Measurements from ENCODE around the gene CFAP45. TPM values are rescaled to one million over a fixed set of nuclear protein-coding genes. Genes with fewer than 3 reads are reported as not detected.

Gene CFAP45
- total RNA-seq, 1 donor from 2014 or later, result not detected

GRCh38 chr1:159942632-159943277 lies 42.8 kb upstream of the CFAP45 start:
- H3K36me3 ChIP-seq (ENCODE audit: control insufficient read depth in 3 of 3, insufficient read depth in 3 of 3, low read length in 3 of 3), result no peaks in the 10 kb centered on the region
- H3K27me3 ChIP-seq (ENCODE audit: control insufficient read depth in 3 of 3, insufficient read depth in 3 of 3, low read length in 3 of 3), result peaks cover 31 to 44% (median 35%) of the 10 kb centered on the region in 3 donors
- H3K9ac ChIP-seq (ENCODE audit: low read depth in 1 of 3, low read length in 3 of 3), result no peak overlapping the region
- peaks cover 10 to 11% (median 11%) of the 10 kb centered on the region in 3 donors for H3K4me1 ChIP-seq (ENCODE audit: control insufficient read depth in 3 of 3, insufficient read depth in 3 of 3, low read length in 3 of 3)
- H3K27ac ChIP-seq (ENCODE audit: low read depth, low read length), result no peak overlapping the region
- no peak overlapping the region for H3K4me3 ChIP-seq (ENCODE audit: low read length in 3 of 3)
- no peaks in the 10 kb centered on the region for H3K9me3 ChIP-seq (ENCODE audit: control insufficient read depth in 3 of 3, low read length in 3 of 3)

- Histone ChIP-seq H3K9ac (ENCODE audit: low read depth in 1 of 3, low read length in 3 of 3) (no peak overlapping the region), H3K27me3 (ENCODE audit: control insufficient read depth in 3 of 3, insufficient read depth in 3 of 3, low read length in 3 of 3) (peaks cover 35 to 50% (median 36%) of the 10 kb centered on the region in 3 donors), H3K36me3 (ENCODE audit: control insufficient read depth in 3 of 3, insufficient read depth in 3 of 3, low read length in 3 of 3) (no peaks in the 10 kb centered on the region), H3K9me3 (ENCODE audit: control insufficient read depth in 3 of 3, low read length in 3 of 3) (no peaks in the 10 kb centered on the region), H3K4me3 (ENCODE audit: low read length in 3 of 3) (no peak overlapping the region), H3K27ac (ENCODE audit: low read depth, low read length) (no peak overlapping the region), H3K4me1 (ENCODE audit: control insufficient read depth in 3 of 3, insufficient read depth in 3 of 3, low read length in 3 of 3) (peaks cover 11% of the 10 kb centered on the region in 3 donors)
These were observed 41.9 kb upstream of the CFAP45 start for GRCh38 chr1:159941591-159942560.

DNA sequence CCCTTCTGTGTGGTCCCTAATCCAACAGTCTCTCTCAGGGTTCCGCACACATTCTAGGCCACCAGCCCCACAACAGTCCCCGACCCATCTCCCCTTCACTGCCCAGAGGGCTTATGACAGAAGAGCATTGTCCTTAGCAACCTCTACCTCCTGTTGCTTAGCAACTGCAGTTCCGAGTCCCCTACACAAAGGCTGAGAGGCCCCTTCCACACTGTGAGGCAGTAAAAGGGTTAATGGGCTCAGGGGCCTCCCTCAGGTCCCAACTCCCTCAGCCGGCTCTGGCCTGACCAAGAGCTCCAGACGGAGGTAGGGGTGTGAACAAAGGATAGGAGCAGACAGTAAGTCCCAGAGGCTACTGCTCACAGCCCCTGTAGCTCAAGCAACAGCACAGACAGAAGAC lies 41.2 kb upstream of the CFAP45 start:
- Histone ChIP-seq H3K9ac (ENCODE audit: low read depth in 1 of 3, low read length in 3 of 3) (no peak overlapping the region), H3K27me3 (ENCODE audit: control insufficient read depth in 3 of 3, insufficient read depth in 3 of 3, low read length in 3 of 3) (peaks cover 35 to 54% (median 36%) of the 10 kb centered on the region in 3 donors), H3K4me3 (ENCODE audit: low read length in 3 of 3) (no peak overlapping the region), H3K4me1 (ENCODE audit: control insufficient read depth in 3 of 3, insufficient read depth in 3 of 3, low read length in 3 of 3) (peaks cover 16 to 18% (median 17%) of the 10 kb centered on the region in 3 donors), H3K27ac (ENCODE audit: low read depth, low read length) (no peak overlapping the region), H3K9me3 (ENCODE audit: control insufficient read depth in 3 of 3, low read length in 3 of 3) (no peaks in the 10 kb centered on the region), H3K36me3 (ENCODE audit: control insufficient read depth in 3 of 3, insufficient read depth in 3 of 3, low read length in 3 of 3) (no peaks in the 10 kb centered on the region)

- Histone ChIP-seq H3K27ac (ENCODE audit: low read depth, low read length) (no peak overlapping the region), H3K4me1 (ENCODE audit: control insufficient read depth in 3 of 3, insufficient read depth in 3 of 3, low read length in 3 of 3) (peaks cover 6 to 10% (median 9%) of the 10 kb centered on the region in 3 donors), H3K9me3 (ENCODE audit: control insufficient read depth in 3 of 3, low read length in 3 of 3) (no peaks in the 10 kb centered on the region), H3K36me3 (ENCODE audit: control insufficient read depth in 3 of 3, insufficient read depth in 3 of 3, low read length in 3 of 3) (no peaks in the 10 kb centered on the region), H3K9ac (ENCODE audit: low read depth in 1 of 3, low read length in 3 of 3) (no peak overlapping the region), H3K27me3 (ENCODE audit: control insufficient read depth in 3 of 3, insufficient read depth in 3 of 3, low read length in 3 of 3) (peaks cover 34 to 51% (median 36%) of the 10 kb centered on the region in 3 donors), H3K4me3 (ENCODE audit: low read length in 3 of 3) (no peak overlapping the region)
These were observed 40.1 kb upstream of the CFAP45 start for GRCh38 chr1:159940006-159940620.

DNA sequence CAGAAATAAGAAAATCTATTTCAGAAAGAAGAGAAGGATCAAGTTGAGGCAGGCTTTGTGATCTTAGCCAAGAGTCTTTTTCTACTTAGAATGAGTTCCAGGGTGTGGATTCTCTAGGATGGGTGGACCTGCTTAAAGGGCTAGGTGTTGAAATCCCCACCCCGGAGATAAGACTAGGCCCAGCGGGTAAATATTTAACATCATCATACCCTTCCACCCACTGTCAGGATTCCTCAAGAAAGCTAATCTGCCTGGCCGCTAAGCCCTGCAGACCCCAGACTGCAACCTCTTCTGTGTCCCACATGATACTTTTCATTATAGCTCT lies 39.7 kb upstream of the CFAP45 start:
- H3K9me3 ChIP-seq (ENCODE audit: control insufficient read depth in 3 of 3, low read length in 3 of 3), result no peaks in the 10 kb centered on the region
- no peak overlapping the region for H3K4me3 ChIP-seq (ENCODE audit: low read length in 3 of 3)
- peaks cover 29 to 47% (median 34%) of the 10 kb centered on the region in 3 donors for H3K27me3 ChIP-seq (ENCODE audit: control insufficient read depth in 3 of 3, insufficient read depth in 3 of 3, low read length in 3 of 3)
- no peak overlapping the region for H3K27ac ChIP-seq (ENCODE audit: low read depth, low read length)
- H3K9ac ChIP-seq (ENCODE audit: low read depth in 1 of 3, low read length in 3 of 3), result no peak overlapping the region
- H3K36me3 ChIP-seq (ENCODE audit: control insufficient read depth in 3 of 3, insufficient read depth in 3 of 3, low read length in 3 of 3), result no peaks in the 10 kb centered on the region
- H3K4me1 ChIP-seq (ENCODE audit: control insufficient read depth in 3 of 3, insufficient read depth in 3 of 3, low read length in 3 of 3), result peaks cover 5 to 9% (median 8%) of the 10 kb centered on the region in 3 donors

- Histone ChIP-seq H3K9me3 (ENCODE audit: control insufficient read depth in 3 of 3, low read length in 3 of 3) (no peaks in the 10 kb centered on the region), H3K36me3 (ENCODE audit: control insufficient read depth in 3 of 3, insufficient read depth in 3 of 3, low read length in 3 of 3) (no peaks in the 10 kb centered on the region), H3K27me3 (ENCODE audit: control insufficient read depth in 3 of 3, insufficient read depth in 3 of 3, low read length in 3 of 3) (peaks cover 24 to 42% (median 32%) of the 10 kb centered on the region in 3 donors), H3K9ac (ENCODE audit: low read depth in 1 of 3, low read length in 3 of 3) (no peak overlapping the region), H3K4me1 (ENCODE audit: control insufficient read depth in 3 of 3, insufficient read depth in 3 of 3, low read length in 3 of 3) (peaks cover 5 to 9% (median 8%) of the 10 kb centered on the region in 3 donors), H3K4me3 (ENCODE audit: low read length in 3 of 3) (no peak overlapping the region), H3K27ac (ENCODE audit: low read depth, low read length) (no peak overlapping the region)
These were observed 39.1 kb upstream of the CFAP45 start for GRCh38 chr1:159938905-159939677.

- no peak overlapping the region for H3K27ac ChIP-seq (ENCODE audit: low read depth, low read length)
- no peak overlapping the region for H3K4me3 ChIP-seq (ENCODE audit: low read length in 3 of 3)
- H3K36me3 ChIP-seq (ENCODE audit: control insufficient read depth in 3 of 3, insufficient read depth in 3 of 3, low read length in 3 of 3), result no peaks in the 10 kb centered on the region
- peaks cover 17 to 35% (median 24%) of the 10 kb centered on the region in 3 donors for H3K27me3 ChIP-seq (ENCODE audit: control insufficient read depth in 3 of 3, insufficient read depth in 3 of 3, low read length in 3 of 3)
- H3K9ac ChIP-seq (ENCODE audit: low read depth in 1 of 3, low read length in 3 of 3), result no peak overlapping the region
- H3K4me1 ChIP-seq (ENCODE audit: control insufficient read depth in 3 of 3, insufficient read depth in 3 of 3, low read length in 3 of 3), result peaks cover 5 to 9% (median 8%) of the 10 kb centered on the region in 3 donors
- H3K9me3 ChIP-seq (ENCODE audit: control insufficient read depth in 3 of 3, low read length in 3 of 3), result no peaks in the 10 kb centered on the region
These were observed 38.4 kb upstream of the CFAP45 start for GRCh38 chr1:159938211-159938852.

GRCh38 chr1:159937054-159937750 lies 37.2 kb upstream of the CFAP45 start:
- H3K36me3 ChIP-seq (ENCODE audit: control insufficient read depth in 3 of 3, insufficient read depth in 3 of 3, low read length in 3 of 3), result no peaks in the 10 kb centered on the region
- H3K27ac ChIP-seq (ENCODE audit: low read depth, low read length), result no peak overlapping the region
- peaks cover 11 to 24% (median 13%) of the 10 kb centered on the region in 3 donors for H3K27me3 ChIP-seq (ENCODE audit: control insufficient read depth in 3 of 3, insufficient read depth in 3 of 3, low read length in 3 of 3)
- H3K4me1 ChIP-seq (ENCODE audit: control insufficient read depth in 3 of 3, insufficient read depth in 3 of 3, low read length in 3 of 3), result peaks cover 5 to 9% (median 8%) of the 10 kb centered on the region in 3 donors
- no peaks in the 10 kb centered on the region for H3K9me3 ChIP-seq (ENCODE audit: control insufficient read depth in 3 of 3, low read length in 3 of 3)
- no peak overlapping the region for H3K4me3 ChIP-seq (ENCODE audit: low read length in 3 of 3)
- H3K9ac ChIP-seq (ENCODE audit: low read depth in 1 of 3, low read length in 3 of 3), result no peak overlapping the region
